Kidney epithelial cell (primary cell): ENCODE data around the gene MIDN. TPM values are rescaled to one million over a fixed set of nuclear protein-coding genes. Genes with fewer than 3 reads are reported as not detected.

Experiments used
- DNase-seq: peaks from one replicate; pipeline ENCODE4 v3.0.0-alpha.2; 2010; ENCODE audit warnings: low read depth
- H3K27me3 ChIP-seq: 2 replicates; pipeline ENCODE4 v1.6.0; 2011; ENCODE audit warnings: low read length; ENCODE audit not compliant: control insufficient read depth, insufficient read depth
- H3K36me3 ChIP-seq: 2 replicates; pipeline ENCODE4 v1.5.1; 2011; ENCODE audit warnings: low read length; ENCODE audit not compliant: control insufficient read depth, insufficient read depth
- H3K4me3 ChIP-seq: 2 replicates; pipeline ENCODE4 v1.5.1; 2011; ENCODE audit warnings: low read depth, mild to moderate bottlenecking, control low read depth, low read length
- total RNA-seq: library from RNA; depleted of rRNA; stranded (reverse); fragments of >200 nt; gene quantifications from 2 replicates; pipeline ENCODE4 v1.2.3, GENCODE V29; 2015
- TF ChIP-seq, protein P1 (sequence below): IDR thresholded peaks from 2 replicates; pipeline ENCODE4 v1.5.1; 2011; ENCODE audit warnings: mild to moderate bottlenecking, moderate library complexity, low read length, control low read depth, inconsistent platforms; ENCODE audit not compliant: insufficient read depth, poor library complexity, severe bottlenecking

MIDN gene
- total RNA-seq, 1 donor from 2014 or later = 69.4 TPM

DNA sequence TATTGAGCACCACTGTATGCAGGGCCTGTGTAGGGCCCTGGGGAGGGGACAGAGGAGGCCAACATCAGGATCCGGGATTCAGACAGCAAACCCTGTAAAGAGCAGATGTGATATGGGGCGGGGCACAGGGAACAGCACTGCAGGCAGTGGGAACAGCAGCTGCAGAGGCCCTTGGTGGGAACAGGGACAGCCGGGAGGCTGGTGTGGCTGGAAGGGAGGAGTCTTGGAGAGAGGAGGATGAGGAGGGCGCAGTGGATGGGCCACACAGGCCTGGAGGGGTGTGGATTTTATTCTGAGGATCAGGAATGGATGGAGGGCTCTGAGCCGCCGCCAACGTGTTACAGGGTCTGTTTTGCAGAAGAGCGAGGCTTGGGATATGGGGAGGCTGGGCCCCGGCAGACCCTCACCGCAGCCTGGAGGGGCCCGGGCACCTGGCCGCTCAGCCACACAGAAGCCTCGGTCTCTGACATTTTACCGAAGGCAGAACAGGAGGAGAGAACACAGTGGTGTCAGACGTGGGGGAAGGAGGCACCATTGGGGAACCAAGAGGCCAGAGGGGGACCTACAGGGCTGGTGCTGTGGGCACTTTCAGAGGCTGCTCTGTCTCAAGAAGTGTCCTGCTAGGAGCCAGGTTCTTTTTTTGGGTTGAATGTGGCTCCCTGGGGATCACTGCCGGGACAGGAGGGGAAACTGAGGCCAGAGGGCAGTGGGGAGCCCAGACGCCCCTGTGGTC is 44.2 kb downstream of the MIDN start:
- TF ChIP-seq, protein P1, sequence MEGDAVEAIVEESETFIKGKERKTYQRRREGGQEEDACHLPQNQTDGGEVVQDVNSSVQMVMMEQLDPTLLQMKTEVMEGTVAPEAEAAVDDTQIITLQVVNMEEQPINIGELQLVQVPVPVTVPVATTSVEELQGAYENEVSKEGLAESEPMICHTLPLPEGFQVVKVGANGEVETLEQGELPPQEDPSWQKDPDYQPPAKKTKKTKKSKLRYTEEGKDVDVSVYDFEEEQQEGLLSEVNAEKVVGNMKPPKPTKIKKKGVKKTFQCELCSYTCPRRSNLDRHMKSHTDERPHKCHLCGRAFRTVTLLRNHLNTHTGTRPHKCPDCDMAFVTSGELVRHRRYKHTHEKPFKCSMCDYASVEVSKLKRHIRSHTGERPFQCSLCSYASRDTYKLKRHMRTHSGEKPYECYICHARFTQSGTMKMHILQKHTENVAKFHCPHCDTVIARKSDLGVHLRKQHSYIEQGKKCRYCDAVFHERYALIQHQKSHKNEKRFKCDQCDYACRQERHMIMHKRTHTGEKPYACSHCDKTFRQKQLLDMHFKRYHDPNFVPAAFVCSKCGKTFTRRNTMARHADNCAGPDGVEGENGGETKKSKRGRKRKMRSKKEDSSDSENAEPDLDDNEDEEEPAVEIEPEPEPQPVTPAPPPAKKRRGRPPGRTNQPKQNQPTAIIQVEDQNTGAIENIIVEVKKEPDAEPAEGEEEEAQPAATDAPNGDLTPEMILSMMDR = no peak
- DNase-seq = no peak
- Histone ChIP-seq H3K4me3 (no peak overlapping the region), H3K36me3 (no peaks in the 10 kb centered on the region), H3K27me3 (peaks cover 71% of the 10 kb centered on the region)

GRCh38 chr19:1293782-1294604 is 45.6 kb downstream of the MIDN start:
- TF ChIP-seq, protein P1 = no peak
- Histone ChIP-seq H3K27me3 (peaks cover 59% of the 10 kb centered on the region), H3K4me3 (no peak overlapping the region), H3K36me3 (no peaks in the 10 kb centered on the region)
- no peak for DNase-seq

- H3K27me3 ChIP-seq = peaks cover 53% of the 10 kb centered on the region
- H3K4me3 ChIP-seq = no peak overlapping the region
- DNase-seq = no peak
- TF ChIP-seq, protein P1 = no peak
- no peaks in the 10 kb centered on the region for H3K36me3 ChIP-seq
Observed at GRCh38 chr19:1294688-1295087, 46.3 kb downstream of the MIDN start.

DNA sequence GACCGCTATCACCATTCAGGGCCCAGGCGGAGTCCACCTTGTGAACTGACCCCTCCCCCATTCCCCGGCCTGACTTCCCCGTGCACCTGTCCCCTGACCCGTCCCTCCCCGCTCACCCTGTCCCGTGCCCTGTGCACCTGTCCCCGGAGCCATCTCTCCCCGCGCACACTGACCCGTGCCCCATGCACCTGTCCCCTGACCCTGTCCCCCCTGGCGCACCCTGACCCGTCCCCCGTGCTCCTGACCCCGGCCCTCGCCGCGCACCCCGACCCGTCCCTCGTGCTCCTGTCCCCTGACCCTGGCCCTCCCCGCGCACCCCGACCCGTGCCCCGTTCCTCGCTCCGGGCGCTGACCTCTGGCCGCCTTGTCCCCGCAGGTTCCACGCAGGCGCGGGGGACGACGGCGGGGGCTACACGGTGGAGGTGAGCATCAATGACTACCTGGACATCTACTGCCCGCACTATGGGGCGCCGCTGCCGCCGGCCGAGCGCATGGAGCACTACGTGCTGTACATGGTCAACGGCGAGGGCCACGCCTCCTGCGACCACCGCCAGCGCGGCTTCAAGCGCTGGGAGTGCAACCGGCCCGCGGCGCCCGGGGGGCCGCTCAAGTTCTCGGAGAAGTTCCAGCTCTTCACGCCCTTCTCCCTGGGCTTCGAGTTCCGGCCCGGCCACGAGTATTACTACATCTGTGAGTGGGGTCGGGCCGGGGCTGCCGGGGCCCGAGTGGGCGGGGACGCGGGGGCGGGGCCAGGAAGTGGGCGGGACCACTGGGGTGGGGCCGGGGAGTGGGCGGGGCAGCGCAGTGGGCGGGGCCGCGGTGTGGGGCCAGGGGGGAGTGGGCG is 47.0 kb downstream of the MIDN start:
- Histone ChIP-seq H3K36me3 (no peaks in the 10 kb centered on the region), H3K27me3 (peaks cover 47% of the 10 kb centered on the region), H3K4me3 (peak overlapping the region; percentile 7)
- TF ChIP-seq, protein P1 = no peak
- DNase-seq = no peak

- Histone ChIP-seq H3K4me3 (no peak overlapping the region), H3K27me3 (peaks cover 40% of the 10 kb centered on the region)
- TF ChIP-seq, protein P1 = no peak
Observed at GRCh38 chr19:1296078-1296477, 47.7 kb downstream of the MIDN start.

More at GRCh38 chr19:1296078-1296477, 47.7 kb downstream of the MIDN start:
- DNase-seq = no peak
- no peaks in the 10 kb centered on the region for H3K36me3 ChIP-seq
